Measurements from ENCODE around the gene MTREX.

The MTREX gene

DNA sequence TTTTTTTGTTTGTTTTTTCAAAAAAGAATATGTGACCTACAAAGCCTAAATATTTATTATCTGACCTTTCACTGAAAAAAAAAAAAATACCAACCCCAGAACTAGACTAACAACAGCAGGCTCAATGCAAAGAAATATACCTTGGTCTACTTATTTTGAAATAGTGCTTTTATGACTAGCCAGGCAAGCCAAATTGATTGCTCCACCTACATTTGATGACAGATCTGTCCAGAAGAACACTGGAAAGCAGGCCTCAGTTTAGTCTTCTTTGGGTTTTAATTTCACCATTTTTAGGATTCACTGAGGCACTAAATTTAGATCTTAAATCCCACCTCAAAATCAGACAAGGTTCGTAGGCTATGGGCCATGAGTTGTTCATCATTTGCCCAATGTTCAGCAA is 129.7 kb downstream of the MTREX start:
- Histone ChIP-seq H3K4me3 (ENCODE audit: low read length) (peak overlapping the region; percentile 5), H3K27me3 (ENCODE audit: control insufficient read depth, insufficient read depth, low read length) (no peaks in the 10 kb centered on the region), H3K4me2 (ENCODE audit: low read length) (peak overlapping the region; percentile 80), H3K4me1 (ENCODE audit: control insufficient read depth, insufficient read depth, low read length) (peaks cover 42% of the 10 kb centered on the region), H3K9ac (ENCODE audit: low read depth, low read length) (peak overlapping the region; percentile 37), H3K9me3 (replicated peaks; ENCODE audit: low read length) (no peaks in the 10 kb centered on the region), H3K36me3 (ENCODE audit: insufficient read depth, low read length) (peaks cover 4% of the 10 kb centered on the region)

DNA sequence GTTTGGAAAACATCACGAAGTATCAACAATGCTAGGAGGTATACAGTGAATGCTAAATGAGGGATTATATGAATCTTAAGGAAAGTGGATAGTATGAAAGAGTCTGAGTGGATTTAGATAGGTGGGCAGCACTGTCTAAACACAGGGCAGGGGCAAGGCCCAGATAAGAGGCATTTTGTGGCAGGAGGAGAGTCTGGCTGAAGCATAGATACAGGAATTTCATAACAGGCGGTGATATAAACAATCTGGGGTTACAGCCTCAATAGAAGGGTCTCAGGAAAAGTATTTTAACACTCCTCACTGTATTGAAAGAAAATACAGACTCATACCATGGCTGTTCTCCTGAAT is 130.0 kb downstream of the MTREX start:
- Histone ChIP-seq H3K9me3 (replicated peaks; ENCODE audit: low read length) (no peaks in the 10 kb centered on the region), H3K9ac (ENCODE audit: low read depth, low read length) (peak overlapping the region; percentile 37), H3K4me2 (ENCODE audit: low read length) (peak overlapping the region; percentile 80), H3K36me3 (ENCODE audit: insufficient read depth, low read length) (peaks cover under 1% of the 10 kb centered on the region), H3K27me3 (ENCODE audit: control insufficient read depth, insufficient read depth, low read length) (no peaks in the 10 kb centered on the region), H3K4me3 (ENCODE audit: low read length) (peak overlapping the region; percentile 5), H3K4me1 (ENCODE audit: control insufficient read depth, insufficient read depth, low read length) (peaks cover 42% of the 10 kb centered on the region)

DNA sequence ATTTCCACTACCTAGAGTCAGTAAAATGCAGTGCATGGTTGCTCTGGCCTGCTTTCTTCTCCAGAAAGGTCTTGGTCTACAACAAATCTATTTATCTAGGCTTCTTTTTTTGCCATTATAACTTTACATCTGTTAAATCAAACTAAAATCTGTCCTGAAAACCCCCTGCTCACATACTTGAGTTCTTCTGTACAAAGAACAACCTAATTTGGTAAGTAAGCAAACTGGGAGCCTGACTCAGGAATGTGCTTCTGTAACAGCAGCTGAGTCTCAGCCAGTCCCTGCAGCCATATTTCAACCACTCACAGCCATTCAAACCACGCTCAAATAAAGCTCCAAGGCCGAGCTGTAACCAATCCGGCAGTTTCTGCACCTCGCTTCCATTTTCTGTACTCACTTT is 131.2 kb downstream of the MTREX start:
- H3K4me3 ChIP-seq (ENCODE audit: low read length), result no peak overlapping the region
- H3K4me2 ChIP-seq (ENCODE audit: low read length), result peak overlapping the region; percentile 29

GRCh38 chr5:55440188-55440646 is 132.4 kb downstream of the MTREX start:
- H3K4me1 ChIP-seq (ENCODE audit: control insufficient read depth, insufficient read depth, low read length), result peaks cover 42% of the 10 kb centered on the region
- H3K4me3 ChIP-seq (ENCODE audit: low read length), result no peak overlapping the region

More for the DNA sequence above, 131.2 kb downstream of the MTREX start:
- Histone ChIP-seq H3K27me3 (ENCODE audit: control insufficient read depth, insufficient read depth, low read length) (no peaks in the 10 kb centered on the region), H3K9ac (ENCODE audit: low read depth, low read length) (peak overlapping the region; percentile 36), H3K36me3 (ENCODE audit: insufficient read depth, low read length) (no peaks in the 10 kb centered on the region), H3K4me1 (ENCODE audit: control insufficient read depth, insufficient read depth, low read length) (peaks cover 42% of the 10 kb centered on the region), H3K9me3 (replicated peaks; ENCODE audit: low read length) (no peaks in the 10 kb centered on the region)

DNA sequence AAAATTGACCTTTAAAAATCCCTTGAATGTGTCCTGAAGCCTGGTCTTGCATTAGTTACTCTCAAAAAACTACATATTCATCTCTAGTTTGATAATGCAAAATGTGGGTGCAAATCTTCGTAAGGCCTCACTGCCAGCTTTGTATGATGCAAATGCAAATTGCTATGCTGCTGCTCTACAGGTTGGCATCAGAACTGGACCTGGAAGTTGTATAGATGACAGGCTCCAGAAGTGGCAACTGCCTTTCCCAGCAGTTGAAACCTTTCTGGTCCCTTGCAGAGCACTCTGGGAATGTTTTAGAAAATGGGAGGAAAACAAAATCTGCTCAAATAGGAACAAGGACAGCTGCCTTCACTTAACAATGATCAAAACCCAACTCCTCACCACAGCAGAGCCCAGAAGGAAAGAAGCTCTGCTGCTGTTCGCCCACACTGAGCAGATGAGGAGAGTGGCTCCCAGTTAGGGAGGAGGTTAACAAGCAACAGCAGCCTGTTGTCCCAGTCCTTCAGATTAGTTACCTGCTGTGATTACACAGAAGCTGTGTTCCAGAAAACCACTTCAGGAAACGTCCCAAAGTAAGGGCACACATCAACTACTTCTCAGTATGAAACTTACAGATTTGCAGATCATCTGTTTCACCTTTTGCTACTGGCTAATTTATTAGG is 133.4 kb downstream of the MTREX start:
- Histone ChIP-seq H3K36me3 (ENCODE audit: insufficient read depth, low read length) (no peaks in the 10 kb centered on the region), H3K4me3 (ENCODE audit: low read length) (no peak overlapping the region), H3K9ac (ENCODE audit: low read depth, low read length) (no peak overlapping the region), H3K9me3 (replicated peaks; ENCODE audit: low read length) (no peaks in the 10 kb centered on the region), H3K4me1 (ENCODE audit: control insufficient read depth, insufficient read depth, low read length) (peaks cover 42% of the 10 kb centered on the region), H3K27me3 (ENCODE audit: control insufficient read depth, insufficient read depth, low read length) (no peaks in the 10 kb centered on the region), H3K4me2 (ENCODE audit: low read length) (no peak overlapping the region)

More at GRCh38 chr5:55440188-55440646, 132.4 kb downstream of the MTREX start:
- Histone ChIP-seq H3K27me3 (ENCODE audit: control insufficient read depth, insufficient read depth, low read length) (no peaks in the 10 kb centered on the region), H3K9me3 (replicated peaks; ENCODE audit: low read length) (no peaks in the 10 kb centered on the region), H3K9ac (ENCODE audit: low read depth, low read length) (no peak overlapping the region), H3K4me2 (ENCODE audit: low read length) (no peak overlapping the region), H3K36me3 (ENCODE audit: insufficient read depth, low read length) (no peaks in the 10 kb centered on the region)

GRCh38 chr5:55441954-55442353 is 134.2 kb downstream of the MTREX start:
- Histone ChIP-seq H3K36me3 (ENCODE audit: insufficient read depth, low read length) (no peaks in the 10 kb centered on the region), H3K27me3 (ENCODE audit: control insufficient read depth, insufficient read depth, low read length) (no peaks in the 10 kb centered on the region), H3K4me2 (ENCODE audit: low read length) (no peak overlapping the region), H3K9me3 (replicated peaks; ENCODE audit: low read length) (no peaks in the 10 kb centered on the region), H3K4me1 (ENCODE audit: control insufficient read depth, insufficient read depth, low read length) (peaks cover 37% of the 10 kb centered on the region), H3K9ac (ENCODE audit: low read depth, low read length) (no peak overlapping the region), H3K4me3 (ENCODE audit: low read length) (no peak overlapping the region)

GRCh38 chr5:55445791-55446190 is 138.0 kb downstream of the MTREX start:
- H3K4me3 ChIP-seq (ENCODE audit: low read length), result no peak overlapping the region
- no peaks in the 10 kb centered on the region for H3K9me3 ChIP-seq (replicated peaks; ENCODE audit: low read length)
- no peaks in the 10 kb centered on the region for H3K27me3 ChIP-seq (ENCODE audit: control insufficient read depth, insufficient read depth, low read length)
- H3K36me3 ChIP-seq (ENCODE audit: insufficient read depth, low read length), result no peaks in the 10 kb centered on the region
- H3K4me2 ChIP-seq (ENCODE audit: low read length), result no peak overlapping the region
- H3K9ac ChIP-seq (ENCODE audit: low read depth, low read length), result no peak overlapping the region
- H3K4me1 ChIP-seq (ENCODE audit: control insufficient read depth, insufficient read depth, low read length), result peaks cover 11% of the 10 kb centered on the region

GRCh38 chr5:55446640-55447351 is 139.0 kb downstream of the MTREX start:
- no peaks in the 10 kb centered on the region for H3K9me3 ChIP-seq (replicated peaks; ENCODE audit: low read length)
- no peaks in the 10 kb centered on the region for H3K27me3 ChIP-seq (ENCODE audit: control insufficient read depth, insufficient read depth, low read length)
- H3K4me1 ChIP-seq (ENCODE audit: control insufficient read depth, insufficient read depth, low read length), result peaks cover 11% of the 10 kb centered on the region
- H3K9ac ChIP-seq (ENCODE audit: low read depth, low read length), result no peak overlapping the region
- H3K4me2 ChIP-seq (ENCODE audit: low read length), result no peak overlapping the region
- no peak overlapping the region for H3K4me3 ChIP-seq (ENCODE audit: low read length)
- no peaks in the 10 kb centered on the region for H3K36me3 ChIP-seq (ENCODE audit: insufficient read depth, low read length)

DNA sequence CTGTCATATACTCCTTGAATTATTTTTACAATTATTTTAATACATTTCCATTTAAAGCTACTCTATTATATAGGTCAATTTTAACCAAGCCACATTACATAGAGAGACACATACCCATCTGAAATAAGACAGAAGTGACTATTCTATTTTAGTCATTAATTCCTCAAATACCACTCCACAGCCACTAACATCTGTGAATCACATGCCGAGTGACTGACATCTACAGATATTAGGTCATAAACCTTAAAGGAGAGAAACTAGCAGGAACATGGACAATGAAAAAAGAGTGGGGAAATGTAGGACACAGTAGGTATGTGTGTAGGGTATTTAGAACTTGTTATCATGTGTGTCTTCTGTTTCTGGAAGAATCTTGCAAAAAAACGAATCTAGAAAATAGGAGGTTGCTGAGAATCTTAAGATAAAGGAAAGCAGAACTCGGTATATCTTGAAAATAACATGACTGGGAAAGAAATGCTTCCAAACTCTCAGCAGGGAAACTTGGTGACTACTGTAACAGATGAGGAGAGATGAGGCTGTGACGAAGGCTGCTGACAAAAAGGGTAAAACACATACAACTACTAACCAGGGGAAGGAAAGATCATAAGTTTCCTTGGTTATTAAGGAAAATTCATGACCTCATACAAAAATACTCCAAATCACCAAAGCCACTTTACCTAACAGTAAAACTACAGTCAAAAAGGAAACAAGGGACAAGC is 142.4 kb downstream of the MTREX start:
- Histone ChIP-seq H3K27me3 (ENCODE audit: control insufficient read depth, insufficient read depth, low read length) (no peaks in the 10 kb centered on the region), H3K4me2 (ENCODE audit: low read length) (no peak overlapping the region), H3K9ac (ENCODE audit: low read depth, low read length) (no peak overlapping the region), H3K9me3 (replicated peaks; ENCODE audit: low read length) (no peaks in the 10 kb centered on the region), H3K4me1 (ENCODE audit: control insufficient read depth, insufficient read depth, low read length) (peaks cover 11% of the 10 kb centered on the region), H3K36me3 (ENCODE audit: insufficient read depth, low read length) (no peaks in the 10 kb centered on the region), H3K4me3 (ENCODE audit: low read length) (no peak overlapping the region)

- Histone ChIP-seq H3K9ac (ENCODE audit: low read depth, low read length) (no peak overlapping the region), H3K27me3 (ENCODE audit: control insufficient read depth, insufficient read depth, low read length) (no peaks in the 10 kb centered on the region), H3K4me3 (ENCODE audit: low read length) (no peak overlapping the region), H3K4me1 (ENCODE audit: control insufficient read depth, insufficient read depth, low read length) (peaks cover 22% of the 10 kb centered on the region), H3K4me2 (ENCODE audit: low read length) (no peak overlapping the region), H3K9me3 (replicated peaks; ENCODE audit: low read length) (no peaks in the 10 kb centered on the region), H3K36me3 (ENCODE audit: insufficient read depth, low read length) (no peaks in the 10 kb centered on the region)
These were observed 144.2 kb downstream of the MTREX start for GRCh38 chr5:55451976-55452375.

GRCh38 chr5:55453211-55453610 is 145.4 kb downstream of the MTREX start:
- Histone ChIP-seq H3K4me1 (ENCODE audit: control insufficient read depth, insufficient read depth, low read length) (peaks cover 22% of the 10 kb centered on the region), H3K4me2 (ENCODE audit: low read length) (no peak overlapping the region), H3K27me3 (ENCODE audit: control insufficient read depth, insufficient read depth, low read length) (no peaks in the 10 kb centered on the region), H3K36me3 (ENCODE audit: insufficient read depth, low read length) (no peaks in the 10 kb centered on the region), H3K4me3 (ENCODE audit: low read length) (no peak overlapping the region), H3K9me3 (replicated peaks; ENCODE audit: low read length) (no peaks in the 10 kb centered on the region), H3K9ac (ENCODE audit: low read depth, low read length) (no peak overlapping the region)

All from skeletal muscle satellite cell (primary cell).